HEK293 (cell line): Measurements from ENCODE around the gene PRKCZ.
A peak's percentile ranks its signal among the peaks of the same experiment; 100 is the strongest.

Experiments
- PRDM2 ChIP-seq: fragments of 450-650 bp; formaldehyde crosslinking; IDR thresholded peaks from 2 replicates; pipeline ENCODE4 v1.5.1; 2016; ENCODE audit warnings: missing biosample characterization, missing genetic modification characterization, borderline replicate concordance
- RBAK ChIP-seq: fragments of 450-650 bp; formaldehyde crosslinking; IDR thresholded peaks from 2 replicates; pipeline ENCODE4 v1.5.1; 2016; ENCODE audit warnings: missing biosample characterization, missing genetic modification characterization
- YY2 ChIP-seq: fragments of 450-650 bp; formaldehyde crosslinking; IDR thresholded peaks from 2 replicates; pipeline ENCODE4 v1.5.1; 2016; ENCODE audit warnings: missing biosample characterization, missing genetic modification characterization
- ZBTB20 ChIP-seq: fragments of 450-650 bp; formaldehyde crosslinking; IDR thresholded peaks from 2 replicates; pipeline ENCODE4 v1.5.1; 2016; ENCODE audit warnings: missing biosample characterization, missing genetic modification characterization
- ZFHX2 ChIP-seq: fragments of 450-650 bp; formaldehyde crosslinking; conservative IDR thresholded peaks from 2 replicates; pipeline ENCODE4 v1.5.1; 2016; ENCODE audit warnings: missing biosample characterization, missing genetic modification characterization
- ZNF133 ChIP-seq: fragments of 450-650 bp; formaldehyde crosslinking; IDR thresholded peaks from 2 replicates; pipeline ENCODE4 v1.5.1; 2016; ENCODE audit warnings: missing biosample characterization, missing genetic modification characterization
- ZNF148 ChIP-seq: fragments of 450-650 bp; formaldehyde crosslinking; IDR thresholded peaks from 2 replicates; pipeline ENCODE4 v1.5.0; 2017; ENCODE audit warnings: missing biosample characterization, missing genetic modification characterization, borderline replicate concordance
- ZNF221 ChIP-seq: fragments of 450-650 bp; formaldehyde crosslinking; IDR thresholded peaks from 2 replicates; pipeline ENCODE4 v1.5.1; 2017; ENCODE audit warnings: missing biosample characterization, missing genetic modification characterization, borderline replicate concordance
- ZNF239 ChIP-seq: fragments of 450-650 bp; formaldehyde crosslinking; IDR thresholded peaks from 2 replicates; pipeline ENCODE4 v1.5.1; 2016; ENCODE audit warnings: missing biosample characterization, missing genetic modification characterization
- ZNF248 ChIP-seq: fragments of 450-650 bp; formaldehyde crosslinking; IDR thresholded peaks from 2 replicates; pipeline ENCODE4 v1.5.1; 2017; ENCODE audit warnings: missing biosample characterization, missing genetic modification characterization
- ZNF280C ChIP-seq: fragments of 450-650 bp; formaldehyde crosslinking; IDR thresholded peaks from 2 replicates; pipeline ENCODE4 v1.5.1; 2016; ENCODE audit warnings: missing biosample characterization, missing genetic modification characterization
- ZNF341 ChIP-seq: fragments of 450-650 bp; formaldehyde crosslinking; IDR thresholded peaks from 2 replicates; pipeline ENCODE4; 2016; ENCODE audit warnings: low read depth, missing biosample characterization, missing genetic modification characterization
- ZNF433 ChIP-seq: fragments of 450-650 bp; formaldehyde crosslinking; IDR thresholded peaks from 2 replicates; pipeline ENCODE4 v1.5.1; 2016; ENCODE audit warnings: missing biosample characterization, missing genetic modification characterization, low read depth
- ZNF473 ChIP-seq: fragments of 450-650 bp; formaldehyde crosslinking; IDR thresholded peaks from 2 replicates; pipeline ENCODE4 v1.5.1; 2017; ENCODE audit warnings: missing biosample characterization, missing genetic modification characterization
- ZNF488 ChIP-seq: fragments of 450-650 bp; formaldehyde crosslinking; IDR thresholded peaks from 2 replicates; pipeline ENCODE4 v1.5.1; 2016; ENCODE audit warnings: missing biosample characterization, missing genetic modification characterization
- ZNF514 ChIP-seq: fragments of 450-650 bp; formaldehyde crosslinking; IDR thresholded peaks from 2 replicates; pipeline ENCODE4 v1.5.1; 2016; ENCODE audit warnings: missing biosample characterization, missing genetic modification characterization
- ZNF521 ChIP-seq: fragments of 450-650 bp; formaldehyde crosslinking; IDR thresholded peaks from 2 replicates; pipeline ENCODE4 v1.5.1; 2017; ENCODE audit warnings: missing biosample characterization, mild to moderate bottlenecking, missing genetic modification characterization
- ZNF544 ChIP-seq: fragments of 450-650 bp; formaldehyde crosslinking; IDR thresholded peaks from 2 replicates; pipeline ENCODE4 v1.5.0; 2017; ENCODE audit warnings: missing biosample characterization, missing genetic modification characterization
- ZNF571 ChIP-seq: fragments of 450-650 bp; formaldehyde crosslinking; IDR thresholded peaks from 2 replicates; pipeline ENCODE4 v1.5.0; 2017; ENCODE audit warnings: missing biosample characterization, missing genetic modification characterization
- ZNF585B ChIP-seq: fragments of 450-650 bp; formaldehyde crosslinking; IDR thresholded peaks from 2 replicates; pipeline ENCODE4 v1.5.1; 2016; ENCODE audit warnings: missing biosample characterization, missing genetic modification characterization
- ZNF658 ChIP-seq: fragments of 450-650 bp; formaldehyde crosslinking; IDR thresholded peaks from 2 replicates; pipeline ENCODE4; 2016; ENCODE audit warnings: missing biosample characterization, missing genetic modification characterization
- ZNF707 ChIP-seq: fragments of 450-650 bp; formaldehyde crosslinking; IDR thresholded peaks from 2 replicates; pipeline ENCODE4 v1.5.1; 2016; ENCODE audit warnings: missing biosample characterization, missing genetic modification characterization
- ZNF747 ChIP-seq: fragments of 450-650 bp; formaldehyde crosslinking; IDR thresholded peaks from 2 replicates; pipeline ENCODE4 v1.5.1; 2016; ENCODE audit warnings: missing biosample characterization, missing genetic modification characterization
- ZNF776 ChIP-seq: fragments of 450-650 bp; formaldehyde crosslinking; IDR thresholded peaks from 2 replicates; pipeline ENCODE4 v1.5.0; 2017; ENCODE audit warnings: missing biosample characterization, missing genetic modification characterization, borderline replicate concordance
- ZSCAN5A ChIP-seq: fragments of 450-650 bp; formaldehyde crosslinking; IDR thresholded peaks from 2 replicates; pipeline ENCODE4 v1.5.1; 2016; ENCODE audit warnings: missing biosample characterization, missing genetic modification characterization

The PRKCZ gene

GRCh38 chr1:2155147-2155598 lies 105.0 kb downstream of the PRKCZ start (continued):
- TF ChIP-seq ZNF280C (tag by site-specific recombination): peak; percentile 47; the same call in 1 of the 2 replicates
- 0 out of 2 replicates have a peak, but pooled peaks have one; percentile 46 for TF ChIP-seq ZNF544 (tag by site-specific recombination)
- TF ChIP-seq ZBTB20 (tag by site-specific recombination): peak; percentile 28; the same call in 1 of the 2 replicates
- no peak for TF ChIP-seq ZNF585B (tag by site-specific recombination)
- 0 out of 2 replicates have a peak, but pooled peaks have one; percentile 4 for TF ChIP-seq ZNF514 (tag by site-specific recombination)
- TF ChIP-seq ZNF239: peak; percentile 51; the same call in 1 of the 2 replicates
- TF ChIP-seq ZNF747: peak; percentile 96; the same call in 1 of the 2 replicates
- peak; percentile 50; the same call in 1 of the 2 replicates for TF ChIP-seq YY2 (tag by site-specific recombination)
- peak; percentile 88; the same call in 1 of the 2 replicates for TF ChIP-seq ZNF571
- TF ChIP-seq ZNF776 (tag by site-specific recombination): peak; percentile 71; the same call in 1 of the 2 replicates
- peak; percentile 85 for TF ChIP-seq ZNF148 (tag by site-specific recombination)
- 0 out of 2 replicates have a peak, but pooled peaks have one; percentile 13 for TF ChIP-seq ZFHX2 (tag by site-specific recombination)
- TF ChIP-seq ZNF248 (tag by site-specific recombination): peak; percentile 90; the same call in 1 of the 2 replicates
- peak; percentile 50; the same call in 1 of the 2 replicates for TF ChIP-seq ZNF707 (tag by site-specific recombination)
- no peak for TF ChIP-seq ZNF221 (tag by site-specific recombination)
- TF ChIP-seq ZNF488: 0 out of 2 replicates have a peak, but pooled peaks have one; percentile 29
- TF ChIP-seq RBAK (tag by site-specific recombination): peak; percentile 88; the same call in 1 of the 2 replicates
- TF ChIP-seq ZNF521: 0 out of 2 replicates have a peak, but pooled peaks have one; percentile 59
- no peak for TF ChIP-seq ZNF341 (tag by site-specific recombination)
- 0 out of 2 replicates have a peak, but pooled peaks have one; percentile 8 for TF ChIP-seq ZNF133 (tag by site-specific recombination)
- TF ChIP-seq PRDM2 (tag by site-specific recombination): peak; percentile 29; the same call in 1 of the 2 replicates
- TF ChIP-seq ZNF433 (tag by site-specific recombination): no peak
- TF ChIP-seq ZSCAN5A (tag by site-specific recombination): peak; percentile 58; the same call in 1 of the 2 replicates
- TF ChIP-seq ZNF473 (tag by site-specific recombination): peak; percentile 85; the same call in 1 of the 2 replicates
- TF ChIP-seq ZNF658 (tag by site-specific recombination): peak; percentile 97
